Islet precursor cell (in vitro differentiated cells): ENCODE data around the gene DHX8.

Experiments used
- DNase-seq: peaks from one replicate; pipeline ENCODE4 v3.0.0-alpha.2; 2018

Gene DHX8

DNA sequence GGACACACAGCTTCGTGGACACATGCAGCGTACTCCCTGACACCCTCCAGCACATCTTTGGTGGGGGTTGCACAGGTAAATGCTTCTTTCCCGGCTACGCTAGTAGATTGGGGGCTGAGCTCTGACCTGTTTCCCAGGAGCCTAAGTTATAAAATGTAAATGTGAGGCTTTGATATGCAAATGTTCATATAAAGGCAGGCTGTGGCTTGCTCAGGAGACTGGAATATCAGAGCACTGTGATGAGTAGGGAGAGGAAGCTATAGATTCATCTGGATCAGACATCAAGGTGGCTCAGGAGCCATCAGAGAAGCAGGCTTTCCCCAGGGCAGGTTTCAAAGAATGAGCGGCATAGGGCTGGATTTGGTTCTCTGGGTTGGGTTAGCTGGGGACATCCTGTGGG lies 65.7 kb downstream of the DHX8 start:
- no peak for DNase-seq

DNA sequence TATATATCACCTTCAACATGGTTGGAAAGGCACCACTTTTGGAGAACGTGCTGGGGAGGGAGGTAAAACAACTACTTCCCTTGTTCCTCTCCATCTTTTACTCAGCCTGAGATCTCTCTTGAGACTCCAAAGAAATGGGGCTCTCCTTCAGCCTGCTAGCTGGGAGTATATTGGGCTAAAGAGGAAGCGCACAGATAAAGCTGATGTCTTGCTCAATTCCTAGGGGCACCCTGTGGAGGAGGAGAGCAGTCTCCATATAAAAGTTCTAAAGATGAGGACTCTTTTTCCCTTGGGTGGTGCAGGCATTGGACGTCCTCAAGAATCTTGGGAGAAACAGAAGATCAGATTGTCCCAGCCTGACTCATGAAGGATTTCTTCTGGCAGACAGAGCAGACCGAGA lies 67.0 kb downstream of the DHX8 start:
- DNase-seq: no peak

DNA sequence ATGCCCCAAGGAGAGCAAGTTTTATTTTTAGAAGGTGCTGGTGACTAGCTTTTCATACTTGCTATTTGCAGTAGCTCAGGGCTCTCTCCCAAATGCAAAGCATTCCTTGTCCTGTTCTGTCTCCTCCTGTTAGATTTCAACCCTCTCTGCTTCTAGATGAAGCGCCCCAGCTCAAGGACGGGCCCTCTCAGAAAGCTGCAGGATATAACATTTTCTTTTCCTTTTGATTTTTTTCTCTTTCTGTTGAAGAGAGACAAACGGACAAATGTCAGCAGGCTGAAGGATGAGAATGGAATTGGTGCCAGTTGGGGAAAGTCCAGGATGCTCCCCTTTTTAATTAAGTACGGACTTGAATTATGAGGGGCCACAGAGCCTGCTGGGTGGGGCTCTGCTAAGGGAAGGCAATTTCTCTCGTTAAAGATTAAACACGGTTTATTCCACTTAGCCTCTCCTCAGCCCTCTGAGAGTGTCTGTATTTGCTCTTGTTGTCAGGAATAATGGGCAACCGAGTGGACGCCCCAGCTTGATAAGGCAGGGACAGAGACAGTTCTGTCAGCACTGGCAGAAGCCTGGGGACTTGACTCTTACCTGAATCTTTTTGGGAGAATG lies 68.6 kb downstream of the DHX8 start:
- DNase-seq: no peak

DNA sequence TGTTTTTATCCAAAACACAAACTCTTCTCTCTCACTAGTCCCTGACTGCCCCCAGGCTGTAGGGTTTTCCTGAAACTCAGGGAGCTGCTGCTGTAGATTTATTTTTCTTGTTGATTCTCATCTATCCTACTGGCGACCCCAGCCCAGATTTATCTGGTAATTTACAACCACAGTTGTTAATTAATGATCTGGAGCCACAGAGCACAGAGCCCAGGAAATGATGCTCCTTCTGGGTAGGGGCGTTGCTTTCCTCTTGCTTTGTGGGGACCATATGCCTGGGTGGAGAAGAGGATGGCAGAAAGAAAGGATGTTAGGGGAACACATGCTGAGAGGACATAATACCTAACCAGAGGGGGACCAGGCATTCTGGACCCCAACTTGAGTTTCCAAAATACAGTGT lies 69.8 kb downstream of the DHX8 start:
- no peak for DNase-seq

DNA sequence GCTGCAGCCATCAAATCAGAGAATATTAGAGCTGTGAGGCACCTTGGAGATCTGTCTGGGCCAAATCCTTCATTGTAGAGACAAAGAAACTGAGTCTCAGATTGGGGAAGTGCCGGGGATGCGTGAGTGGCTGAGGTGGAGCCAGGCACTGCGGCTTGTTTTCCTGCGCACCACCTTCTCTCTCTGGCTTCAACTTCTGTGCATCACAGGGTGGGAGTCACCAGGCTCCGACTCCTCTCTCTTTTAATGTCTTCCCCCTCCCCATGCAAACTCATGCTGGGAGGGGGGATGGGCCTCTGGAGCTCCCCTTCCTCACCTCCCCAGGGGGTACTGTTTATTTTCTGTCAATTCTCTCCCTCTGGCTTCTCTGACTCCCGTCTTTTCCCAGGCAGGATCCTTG lies 71.1 kb downstream of the DHX8 start:
- no peak for DNase-seq

DNA sequence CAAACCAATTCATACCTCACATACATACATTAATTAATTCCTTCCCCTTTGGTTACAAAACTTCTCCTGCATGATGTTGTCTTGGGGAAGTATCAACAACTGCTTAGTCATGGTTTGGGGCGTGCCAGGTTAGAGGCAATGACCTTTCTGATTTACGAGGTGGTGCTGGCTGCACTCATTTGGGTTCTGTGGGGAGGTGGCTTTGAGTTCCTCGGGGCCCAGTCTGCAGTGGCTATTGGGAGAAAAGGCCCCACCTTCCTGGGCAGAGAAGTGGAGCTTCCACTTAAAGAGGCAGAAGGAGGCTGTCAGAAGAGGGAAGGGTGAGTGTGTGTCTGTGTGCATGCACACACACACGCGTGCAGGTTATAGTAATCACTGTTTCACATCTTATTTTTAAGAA lies 72.5 kb downstream of the DHX8 start:
- DNase-seq: peak; percentile 84

DNA sequence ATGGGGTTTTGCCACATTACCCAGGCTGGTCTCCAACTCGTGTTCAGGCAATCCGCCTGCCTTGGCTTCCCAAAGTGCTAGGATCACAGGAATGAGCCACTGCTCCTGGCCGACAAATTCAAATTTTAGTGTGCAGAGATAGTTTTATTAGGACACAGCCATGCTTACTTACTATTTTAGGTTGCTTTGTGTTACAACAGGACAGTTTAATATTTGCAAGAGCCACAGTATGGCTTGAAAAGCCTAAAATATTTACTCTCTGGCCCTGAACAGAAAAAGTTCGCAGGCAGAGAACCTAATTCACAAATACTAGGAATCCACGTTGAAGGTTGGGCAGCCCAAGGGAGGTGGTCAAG lies 75.0 kb downstream of the DHX8 start:
- no peak for DNase-seq

DNA sequence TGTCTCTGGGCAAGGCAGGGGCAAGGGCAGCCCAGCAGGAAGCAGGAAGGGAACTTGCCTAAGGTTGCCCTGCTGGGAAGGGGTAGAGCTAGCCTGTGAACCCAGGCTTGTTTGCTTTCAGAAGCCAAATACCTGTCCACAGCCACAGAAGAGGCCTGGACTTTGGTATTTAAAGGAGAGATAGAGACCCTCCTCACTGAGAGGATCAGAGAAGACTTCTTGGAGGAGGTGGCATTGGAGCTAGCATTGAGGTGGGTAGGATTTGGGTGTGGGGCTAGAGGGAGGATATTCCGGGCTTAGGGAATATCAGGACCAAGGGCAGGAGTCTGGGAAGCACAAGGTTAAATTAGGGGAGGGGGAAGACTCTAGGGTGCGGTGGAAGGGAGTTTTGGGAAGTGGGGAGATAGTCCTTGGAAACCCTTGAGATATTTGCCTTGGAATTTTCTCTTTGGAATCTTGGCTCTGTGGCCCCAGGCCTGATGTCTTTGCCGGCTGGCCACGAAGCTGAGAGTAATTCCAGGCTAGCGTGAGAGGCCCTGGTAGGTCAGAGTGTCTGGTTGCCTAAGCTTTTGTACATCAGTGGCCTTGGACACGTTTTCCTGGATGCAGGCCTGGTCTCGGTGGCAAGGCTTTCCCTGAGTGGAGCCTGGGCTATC lies 75.5 kb downstream of the DHX8 start:
- peak; percentile 83 for DNase-seq

DNA sequence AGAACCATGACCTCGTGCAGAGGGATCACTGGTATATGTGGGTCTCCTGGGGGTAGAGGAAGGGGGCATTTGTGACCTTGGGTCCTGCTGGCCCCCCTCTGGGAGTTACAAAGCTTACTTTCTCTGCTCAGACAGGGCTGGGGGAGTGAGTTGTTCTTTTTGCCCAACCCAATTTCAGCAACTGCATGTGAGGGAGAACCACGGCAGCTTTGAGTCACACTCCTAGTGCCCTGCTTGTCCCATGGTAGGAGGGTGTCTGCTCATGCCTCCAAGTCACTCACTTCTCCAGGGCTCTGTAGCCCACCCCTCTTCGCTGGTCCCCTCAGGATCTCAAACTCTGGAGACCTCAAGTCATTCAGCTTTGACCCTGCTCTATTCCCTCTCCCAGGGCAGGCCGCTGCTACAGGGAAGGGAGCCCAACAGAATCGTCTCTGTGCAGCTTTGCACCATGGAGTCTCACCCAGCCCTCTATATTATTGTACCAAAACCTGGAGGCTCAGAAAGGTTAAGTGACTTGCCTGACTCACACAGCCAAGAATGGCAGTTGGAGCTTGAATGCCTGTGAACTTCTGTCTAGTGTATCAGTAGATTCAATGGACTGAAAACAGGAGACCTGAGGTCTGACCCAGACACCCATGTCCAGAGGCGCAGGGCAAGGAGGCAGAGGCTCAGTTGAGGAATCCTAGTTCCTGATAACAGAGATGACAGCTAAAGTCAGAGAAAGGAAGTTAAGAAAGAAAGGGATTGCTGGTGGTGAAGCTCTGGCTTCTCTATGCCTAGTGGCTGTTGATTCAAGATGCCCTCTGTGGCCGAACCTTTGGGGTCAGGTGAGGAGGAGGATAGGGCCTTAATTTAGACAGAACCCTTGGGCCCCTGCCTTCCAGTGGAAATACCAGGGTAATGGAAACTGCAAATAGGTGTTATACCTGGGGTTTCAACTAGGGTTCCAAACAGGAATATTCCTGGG lies 77.0 kb downstream of the DHX8 start:
- DNase-seq: no peak

DNA sequence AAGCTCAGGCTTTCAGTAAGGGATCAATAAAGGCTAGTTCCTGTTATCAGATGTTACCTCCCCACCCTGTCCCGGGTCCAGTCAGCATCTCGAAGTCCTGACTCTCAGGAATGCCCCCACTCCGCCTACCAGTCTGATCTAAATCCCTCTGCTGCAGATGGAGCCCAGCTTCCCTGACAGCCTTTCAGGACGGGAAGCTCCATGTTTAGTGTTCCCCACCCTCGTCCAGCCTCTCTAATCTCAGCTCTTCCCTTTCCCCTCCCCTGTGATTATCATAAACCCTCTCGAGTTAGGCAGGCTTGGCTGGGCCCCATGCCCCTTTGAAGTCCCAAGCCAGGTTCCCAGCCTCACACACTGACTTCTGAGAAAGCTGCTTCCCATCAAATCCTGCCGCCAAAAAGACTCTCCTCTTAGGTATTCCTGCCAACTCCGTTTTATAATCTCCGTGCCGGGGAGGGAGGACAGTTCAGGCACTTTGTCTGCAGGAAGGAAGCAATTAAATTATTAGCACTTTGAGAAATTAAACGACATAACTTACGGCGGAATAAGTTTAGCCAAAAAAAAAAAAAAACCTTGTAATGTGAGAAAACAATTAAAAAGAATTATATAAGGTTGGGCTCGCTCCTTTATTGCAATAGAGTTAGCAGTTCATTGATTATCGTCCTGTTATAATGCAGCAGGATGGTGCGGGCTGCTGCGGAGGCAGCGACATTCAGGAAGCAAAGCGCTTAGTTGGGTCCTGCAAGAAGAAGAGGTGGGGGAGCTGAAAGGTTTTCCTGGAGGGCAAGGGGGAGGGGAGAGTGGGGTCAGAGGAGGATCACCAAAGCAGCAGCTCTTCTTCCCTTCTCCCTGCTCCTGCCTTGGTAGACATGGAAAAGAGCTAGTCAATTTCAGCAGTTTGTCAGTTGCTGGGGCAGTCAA lies 79.2 kb downstream of the DHX8 start:
- peak; percentile 81 for DNase-seq

DNA sequence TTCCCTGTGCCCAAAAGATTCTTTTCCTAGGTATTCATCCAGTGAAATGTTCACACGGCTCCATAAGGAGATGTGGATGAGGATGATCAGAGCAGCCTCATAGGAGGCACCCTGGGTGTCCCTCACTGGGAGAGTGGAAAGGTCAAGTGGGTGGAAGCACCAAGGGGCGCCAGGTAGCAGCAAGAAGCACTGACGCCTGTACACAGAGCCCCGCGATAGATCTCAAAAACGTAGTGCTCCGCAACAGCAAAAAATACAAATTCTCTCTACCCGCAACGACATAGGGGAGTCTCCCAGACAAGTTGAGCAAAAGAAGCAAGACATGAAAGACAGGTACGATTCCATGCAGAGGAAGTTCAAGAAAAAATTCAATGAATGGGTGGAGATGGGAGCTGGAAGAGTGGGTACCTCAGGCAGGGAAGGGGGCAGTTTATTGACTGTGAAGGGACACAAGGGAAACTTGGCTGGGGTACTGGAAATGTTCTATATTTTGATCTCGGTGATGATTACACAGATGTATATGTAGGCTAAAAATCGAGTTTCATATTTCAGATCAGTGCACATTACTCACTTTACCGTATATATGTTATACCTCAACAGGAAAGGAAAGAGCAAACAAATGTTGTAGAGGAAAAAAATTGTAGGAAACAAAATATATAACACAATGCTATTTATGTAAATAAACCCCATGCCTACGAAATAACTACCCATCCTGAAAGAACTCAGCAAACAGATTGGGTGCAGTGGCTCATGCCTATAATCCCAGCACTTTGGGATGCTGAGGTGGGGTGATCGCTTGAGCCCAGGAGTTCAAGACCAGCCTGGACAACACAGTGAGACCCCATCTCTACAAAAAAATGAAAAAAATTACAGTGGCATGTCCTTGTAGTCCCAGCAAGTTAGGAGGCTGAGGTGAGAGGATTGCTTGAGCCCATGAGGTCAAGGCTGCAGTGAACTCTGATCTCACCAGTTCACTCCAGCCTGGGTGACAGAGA lies 80.1 kb downstream of the DHX8 start:
- DNase-seq: no peak

DNA sequence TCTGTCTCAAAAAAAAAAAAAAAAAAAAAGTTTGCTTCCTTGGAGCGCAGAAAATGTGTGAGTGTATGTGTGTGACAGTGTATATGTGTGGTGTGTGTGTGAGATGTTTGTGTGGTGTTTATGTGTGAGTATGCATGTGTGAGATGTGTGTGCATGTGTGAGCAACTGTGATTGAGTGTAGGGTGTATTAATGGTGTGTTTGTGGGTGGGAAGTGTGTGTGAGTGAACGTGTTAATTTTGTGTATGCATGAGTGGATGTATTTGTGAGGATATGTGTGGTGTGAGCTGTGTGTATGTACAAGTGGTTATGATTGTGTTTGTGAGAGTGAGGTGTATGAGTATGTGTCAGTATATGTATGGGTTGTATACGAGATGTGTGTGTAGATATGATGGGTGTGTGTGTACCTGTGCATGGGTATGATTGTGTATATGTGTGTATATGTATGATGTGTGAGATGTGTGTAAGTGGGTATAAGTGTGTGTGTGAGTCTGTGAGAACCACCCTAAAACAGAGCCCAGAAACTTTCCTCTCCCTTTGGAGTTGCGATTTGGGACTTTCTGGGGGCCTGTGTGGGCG lies 84.8 kb downstream of the DHX8 start:
- DNase-seq: no peak

DNA sequence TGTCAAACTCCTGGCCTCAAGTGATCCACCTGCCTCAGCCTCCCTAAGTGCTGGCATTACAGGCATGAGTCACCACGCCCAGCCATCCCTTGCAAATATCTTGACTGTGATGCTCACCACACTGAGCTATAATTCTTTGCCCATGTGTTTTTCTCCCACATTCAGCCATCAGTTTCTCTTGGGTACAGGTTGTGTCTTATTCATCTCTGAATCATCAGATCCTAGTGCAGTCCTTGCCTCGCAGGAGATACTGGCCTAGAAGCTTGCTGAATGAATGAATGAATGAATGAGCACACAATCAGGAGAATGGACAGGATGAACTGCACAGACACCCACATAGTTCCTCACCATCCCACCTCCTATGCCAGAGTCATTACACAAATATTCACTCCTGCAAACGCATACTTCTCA lies 86.7 kb downstream of the DHX8 start:
- DNase-seq: no peak

DNA sequence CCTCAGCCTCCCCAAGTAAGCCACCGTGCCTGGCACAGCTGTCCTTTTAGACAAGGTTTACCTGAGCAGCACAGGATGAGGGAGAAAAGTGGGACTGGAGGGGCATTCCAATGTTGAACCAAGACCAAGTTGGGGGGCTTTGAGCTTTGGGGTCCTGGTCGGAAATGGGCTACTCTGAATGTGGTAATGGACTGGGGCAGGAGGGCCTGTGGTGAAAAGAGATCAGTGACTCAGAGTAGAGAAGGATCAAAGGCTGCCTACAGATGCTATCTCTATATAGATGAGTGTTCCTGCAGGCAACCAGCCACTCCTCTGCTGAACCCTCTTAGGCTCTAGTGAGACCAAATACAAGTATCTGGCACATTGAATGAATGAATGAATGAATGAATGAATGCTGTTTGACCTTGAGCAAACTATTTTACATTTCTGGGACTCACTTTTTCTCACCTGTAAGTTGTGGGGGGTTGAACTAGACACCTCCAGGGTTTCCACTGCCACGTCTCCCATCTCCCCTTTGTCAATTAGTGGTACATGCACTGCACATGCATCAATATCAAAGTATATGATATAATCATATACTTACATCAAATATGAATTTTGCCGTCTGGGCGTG lies 88.7 kb downstream of the DHX8 start:
- DNase-seq: peak; percentile 84

DNA sequence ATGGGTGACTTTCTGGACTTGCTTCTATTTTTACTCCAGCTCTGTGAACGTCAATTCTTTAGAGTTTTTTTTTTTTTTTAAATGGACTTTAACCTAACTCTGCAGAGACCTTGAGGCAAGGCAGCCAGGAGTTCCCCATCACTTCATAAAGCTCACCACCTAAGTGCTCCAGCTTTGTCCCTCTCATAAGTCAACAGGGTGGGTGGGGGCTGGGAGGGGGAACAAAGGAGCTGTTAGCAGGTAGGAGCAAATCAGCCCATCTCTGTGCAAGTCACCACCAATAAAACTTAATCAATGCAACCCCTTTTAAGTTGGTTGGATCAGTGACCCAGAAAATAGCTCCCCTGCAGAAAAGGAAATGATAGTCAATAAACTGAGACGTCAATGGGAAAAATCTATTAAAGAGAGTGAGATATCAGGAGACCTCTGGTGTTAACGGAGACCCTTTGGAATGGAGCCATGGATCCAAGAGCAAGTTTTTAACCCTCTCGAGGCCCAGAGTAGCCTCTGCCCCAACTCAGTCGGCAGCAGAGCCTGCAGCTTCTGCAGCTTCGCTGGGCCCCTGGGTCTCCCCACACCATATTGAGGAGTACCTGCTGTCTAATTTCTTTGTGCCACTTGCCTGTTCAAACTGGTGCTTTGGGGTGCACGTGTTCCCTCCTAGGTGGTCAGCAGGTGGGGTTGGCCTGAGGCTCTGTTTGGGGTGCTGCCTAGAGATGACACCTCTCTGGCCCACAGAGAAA lies 90.0 kb downstream of the DHX8 start:
- no peak for DNase-seq

DNA sequence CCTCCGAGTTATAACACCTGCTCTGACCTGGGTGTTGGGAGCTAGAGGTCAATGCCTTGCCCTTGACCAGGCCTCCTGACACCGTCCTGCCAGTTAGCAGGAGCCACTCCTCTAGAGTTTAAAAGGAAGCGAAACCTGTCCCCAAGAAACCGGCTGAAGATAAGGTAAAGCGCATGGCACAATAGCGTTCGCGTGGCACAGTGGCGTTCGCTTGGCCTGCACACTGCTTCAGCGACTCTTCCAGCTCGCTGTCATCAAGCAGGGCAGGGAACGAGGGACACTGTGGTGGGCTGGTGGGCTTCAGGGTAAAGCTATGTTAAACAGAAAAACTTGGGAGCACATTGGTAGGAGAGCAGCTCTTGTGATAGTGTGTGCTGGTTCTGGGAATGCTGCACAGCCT lies 90.6 kb downstream of the DHX8 start:
- no peak for DNase-seq

DNA sequence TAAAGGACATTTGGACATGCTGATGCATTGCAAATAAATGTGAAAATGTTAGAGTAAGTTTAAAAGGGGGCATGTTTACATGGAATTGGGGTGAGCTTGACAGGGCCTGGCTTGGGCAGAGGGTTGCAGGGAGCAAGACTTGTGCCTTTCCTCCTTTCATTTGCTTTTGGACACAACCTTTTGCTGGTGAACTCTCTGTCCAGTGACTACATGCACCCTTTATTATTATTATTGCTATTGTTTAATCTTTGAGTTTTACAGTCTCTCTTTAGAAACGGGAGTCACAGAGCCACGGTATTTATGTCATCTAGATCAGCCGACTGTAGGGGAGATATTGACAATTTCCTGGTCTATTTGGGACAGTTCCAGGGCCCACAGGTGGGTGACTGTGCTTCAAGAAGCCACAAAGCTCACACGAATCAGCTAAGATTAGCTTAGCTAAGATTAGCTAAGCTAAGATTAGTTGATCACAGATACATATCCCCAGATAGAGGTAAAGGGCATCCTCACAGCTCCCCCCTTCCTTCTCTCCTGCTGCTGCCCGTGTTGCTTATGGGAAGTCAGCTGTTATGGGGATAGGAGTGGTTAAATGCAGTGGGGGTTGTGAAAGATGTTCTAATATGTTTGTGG lies 91.2 kb downstream of the DHX8 start:
- DNase-seq: no peak
